HepG2 (cell line): ENCODE measurements around the gene KDM4E. TPM values are rescaled to one million over a fixed set of nuclear protein-coding genes. Genes with fewer than 3 reads are reported as not detected.

Experiments
- ATAC-seq: fragments of 200-7000 bp; cut with Tn5 transposase; 3 replicates; pipeline ENCODE4 v1.9.1; 2020; ENCODE audit warnings: mild to moderate bottlenecking, moderate library complexity
- BruUV-seq: library from RNA; stranded (reverse); fragments of 400-500 nt; replicated peaks from 2 replicates; lab custom pipeline; 2021; lab: Mats Ljungman, UMichigan
- CTCF ChIA-PET: fragments of 300-600 bp; formaldehyde crosslinking; extraction: SDS; loops from one replicate; lab custom pipeline; 2021; ENCODE audit warnings: low total read pairs, inconsistent platforms, low intra/inter-chr PET ratio; lab: Yijun Ruan, JAX
- POLR2A ChIA-PET: fragments of 350-600 bp; sonication (Branson Sonifier 250); formaldehyde crosslinking; loops from one replicate; lab custom pipeline; 2020; ENCODE audit warnings: antibody characterized with exemption, inconsistent platforms; lab: Yijun Ruan, JAX
- DNase-seq: peaks from one replicate; pipeline ENCODE4 v3.0.0-alpha.2; 2015; ENCODE audit warnings: low spot score
- FAIRE-seq: peaks from 3 replicates; lab custom pipeline; 2011; peaks lifted over from hg19 to GRCh38; lab: Jason Lieb, UNC
- H2AFZ ChIP-seq: one replicate; pipeline ENCODE4 v1.6.1; 2011; ENCODE audit warnings: low read length, inconsistent platforms
- H3K27ac ChIP-seq: fragments of 300-600 bp; 3 replicates; pipeline ENCODE4 v1.8.0; 2011; ENCODE audit warnings: mixed run types, mild to moderate bottlenecking, mixed read lengths, low read length, inconsistent platforms; ENCODE audit not compliant: insufficient read depth; ENCODE audit errors: extremely low read length
- H3K27me3 ChIP-seq, 2 experiments: fragments of 200-600 bp in 1 of 2; 2 replicates in 1 of 2; 3 replicates in 1 of 2; pipeline versions ENCODE4 v1.6.0 to v1.8.0; 2011; ENCODE audit warnings: low read length in 2 of 2, mild to moderate bottlenecking in 2 of 2, moderate library complexity in 2 of 2, inconsistent platforms in 1 of 2; ENCODE audit not compliant: insufficient read depth in 2 of 2, control insufficient read depth in 1 of 2
- H3K36me3 ChIP-seq, 2 experiments: fragments of 200-600 bp in 1 of 2; replicated peaks in 1 of 2; 2 replicates in 1 of 2; 3 replicates in 1 of 2; pipeline versions ENCODE4 v1.5.1 to v1.8.0; 2011; ENCODE audit warnings: low read length in 2 of 2, inconsistent platforms in 1 of 2; ENCODE audit not compliant: insufficient read depth in 2 of 2, control insufficient read depth in 1 of 2
- H3K4me1 ChIP-seq: 2 replicates; pipeline ENCODE4 v1.5.1; 2012; ENCODE audit warnings: low read length, inconsistent platforms; ENCODE audit not compliant: insufficient read depth
- H3K4me2 ChIP-seq: 2 replicates; pipeline ENCODE4 v1.6.0; 2011; ENCODE audit warnings: low read depth, low read length, inconsistent platforms
- H3K4me3 ChIP-seq, 3 experiments: fragments of 200-600 bp in 1 of 3; sonication (generic), shearing (Covaris generic) in 1 of 3; replicated peaks in 1 of 3; 2 replicates each; pipeline ENCODE4 v1.5.1; 2011 to 2016; ENCODE audit warnings: low read length in 3 of 3, inconsistent platforms in 2 of 3, low read depth in 2 of 3, mild to moderate bottlenecking in 2 of 3, control low read depth in 1 of 3, mixed read lengths in 1 of 3; ENCODE audit not compliant: insufficient read depth in 1 of 3
- H3K79me2 ChIP-seq: one replicate; pipeline ENCODE4 v1.6.1; 2011; ENCODE audit warnings: low read length, inconsistent platforms; ENCODE audit not compliant: insufficient read depth
- H3K9ac ChIP-seq: 2 replicates; pipeline ENCODE4 v1.6.0; 2011; ENCODE audit warnings: mild to moderate bottlenecking, low read depth, low read length, inconsistent platforms; ENCODE audit not compliant: insufficient read depth
- H3K9me3 ChIP-seq: 2 replicates; pipeline ENCODE4 v1.5.1; 2012; ENCODE audit warnings: mild to moderate bottlenecking, low read length
- H4K20me1 ChIP-seq: 2 replicates; pipeline ENCODE4 v1.6.0; 2011; ENCODE audit warnings: inconsistent platforms, mild to moderate bottlenecking, low read length, moderate library complexity; ENCODE audit not compliant: insufficient read depth
- NCOA5 ChIP-seq: sonication (generic); formaldehyde crosslinking; IDR thresholded peaks from 2 replicates; pipeline ENCODE4 v1.4.0; 2020; ENCODE audit warnings: missing genetic modification reagents
- RBM22 ChIP-seq: fragments of 200-400 bp; formaldehyde crosslinking; optimal IDR thresholded peaks from 2 replicates; pipeline ENCODE3; 2017; ENCODE audit warnings: mild to moderate bottlenecking, low read length, moderate library complexity
- SP4 ChIP-seq: sonication (generic); formaldehyde crosslinking; IDR thresholded peaks from 2 replicates; pipeline ENCODE4 v1.8.1; 2023; ENCODE audit warnings: mild to moderate bottlenecking, missing genetic modification reagents
- ZNF441 ChIP-seq: sonication (generic); formaldehyde crosslinking; IDR thresholded peaks from 2 replicates; pipeline ENCODE4 v1.7.0; 2021; ENCODE audit warnings: missing genetic modification reagents, borderline replicate concordance
- WGBS: methylation state at CpG from one replicate; pipeline ENCODE4 v1.1.6; 2017; ENCODE audit warnings: low lambda C conversion rate; 5-methylcytosine and 5-hydroxymethylcytosine counted together
- in situ Hi-C: cut with HindIII; loops from 2 replicates; pipeline ENCODE4 v1.10.0; 2017; ENCODE audit warnings: low pct_unique_long_range_greater_than_20kb; ENCODE audit not compliant: extremely low pct_ligation_motif_present
- intact Hi-C: fragments of 100-400 bp; cut with micrococcal nuclease; formaldehyde crosslinking; loops from one replicate; pipeline ENCODE4 v1.10.0; 2022; ENCODE audit not compliant: unreplicated experiment
- polyA plus RNA-seq, 8 experiments: library from polyadenylated mRNA; depleted of rRNA in 3 of 8; stranded (reverse) in 7 of 8; unstranded in 1 of 8; fragments of >200 nt; fragmentation: Illumina TruSeq in 4 of 8; extraction: Trizol in 4 of 8; gene quantifications; 2 replicates each; pipeline versions ENCODE4 v1.2.1 to v1.2.3, GENCODE V29; 2011 to 2016; ENCODE audit warnings: low read depth in 4 of 8, missing spikeins in 1 of 8, mixed read lengths in 1 of 8; ENCODE audit not compliant: insufficient read depth in 1 of 8
- total RNA-seq, 5 experiments: library from RNA; depleted of rRNA; stranded (reverse); fragments of >200 nt; fragmentation: Illumina TruSeq; extraction: Trizol; gene quantifications; 2 replicates each; pipeline ENCODE4 v1.2.3, GENCODE V29; 2016; ENCODE audit warnings: low read depth in 1 of 5

KDM4E gene
- total and polyA plus RNA-seq, 2 of the 13 experiments (the other 11 are each of a cell fraction or from before 2014, with no cell fraction given) = not detected

DNA sequence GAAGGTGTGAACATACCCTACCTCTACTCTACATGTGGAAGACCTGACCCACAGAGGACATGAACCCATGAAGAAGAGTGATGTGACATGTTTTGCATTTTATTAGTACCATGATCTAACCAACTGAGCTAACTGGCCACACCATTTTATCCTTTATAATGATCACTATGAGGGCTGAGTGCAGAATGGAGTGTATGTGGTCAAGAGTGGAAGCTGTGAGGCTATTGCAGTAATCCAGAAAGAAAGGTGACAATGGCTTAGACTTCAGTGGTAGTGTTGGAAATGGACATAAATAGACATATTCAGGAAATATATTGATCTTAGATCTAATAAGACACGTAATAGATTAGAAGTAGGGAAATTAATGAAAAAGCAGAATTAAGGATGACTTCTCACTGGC is 45.4 kb downstream of the KDM4E start:
- Histone ChIP-seq H3K4me2 (no peak overlapping the region), H3K36me3 (no peaks in the 10 kb centered on the region), H3K4me1 (peaks cover 18% of the 10 kb centered on the region), H2AFZ (no peak overlapping the region), H3K9me3 (no peaks in the 10 kb centered on the region), H3K27ac (no peak overlapping the region), H3K9ac (no peak overlapping the region), H3K79me2 (peaks cover 24% of the 10 kb centered on the region), H3K27me3 (no peaks in the 10 kb centered on the region; a peak in 1 of 5 replicates), H4K20me1 (peaks cover 3% of the 10 kb centered on the region; the same call in 1 of the 2 replicates), H3K4me3 (no peak overlapping the region)
- FAIRE-seq (no peak), DNase-seq (no peak), ATAC-seq (no peak)
- no TSS peak for BruUV-seq
- 97% methylated on average over 1 of the region's 1 CpG for WGBS
- intact Hi-C loops (no loop called here), in situ Hi-C loops (loop anchor here (5.0 kb wide), 1 partner anchor 62 kb away; no protein-coding TSS in a partner anchor)
- no peak for TF ChIP-seq ZNF441
- TF ChIP-seq RBM22 = peak; percentile 16
- POLR2A ChIA-PET = no interaction called here
- CTCF ChIA-PET = interaction anchor here (1.5 to 1.8 kb wide), 2 partner anchors 81 to 635 kb away, joined by 6 to 7 read pairs; no protein-coding TSS in a partner anchor

GRCh38 chr11:95072948-95073347 is 47.9 kb downstream of the KDM4E start:
- in situ Hi-C loops = loop anchor here (5.0 kb wide), 1 partner anchor 59 kb away; no protein-coding TSS in a partner anchor

More at GRCh38 chr11:95072948-95073347, 47.9 kb downstream of the KDM4E start:
- H2AFZ ChIP-seq = no peak overlapping the region
- no peak overlapping the region for H3K4me3 ChIP-seq
- ChIA-PET POLR2A (no interaction called here), CTCF (no interaction called here)
- H3K79me2 ChIP-seq = peaks cover 18% of the 10 kb centered on the region
- no peaks in the 10 kb centered on the region for H3K9me3 ChIP-seq
- no peaks in the 10 kb centered on the region; a peak in 1 of 5 replicates for H3K27me3 ChIP-seq
- FAIRE-seq = no peak
- no peaks in the 10 kb centered on the region for H3K36me3 ChIP-seq
- intact Hi-C loops = no loop called here
- no peak overlapping the region for H3K4me2 ChIP-seq
- no peak for DNase-seq
- H4K20me1 ChIP-seq = peaks cover 3% of the 10 kb centered on the region; the same call in 1 of the 2 replicates
- H3K9ac ChIP-seq = no peak overlapping the region
- TF ChIP-seq SP4 (CRISPR knock-in tag) (no peak), NCOA5 (CRISPR knock-in tag) (no peak)
- H3K27ac ChIP-seq = no peak overlapping the region
- no peak for ATAC-seq
- BruUV-seq = no TSS peak
- peaks cover 16% of the 10 kb centered on the region; the same call in 1 of the 2 replicates for H3K4me1 ChIP-seq
